HEK293T (cell line): ENCODE measurements around the gene NFX1.

Source experiments
- CTCF ChIA-PET: fragments of 350-600 bp; formaldehyde crosslinking; extraction: SDS; loops from one replicate; lab custom pipeline; 2021; ENCODE audit warnings: antibody characterized with exemption, inconsistent platforms; lab: Yijun Ruan, JAX
- POLR2A ChIA-PET: fragments of 350-600 bp; formaldehyde crosslinking; extraction: SDS; loops from one replicate; lab custom pipeline; 2020; ENCODE audit warnings: antibody characterized with exemption, inconsistent platforms; lab: Yijun Ruan, JAX
- DNase-seq: peaks from one replicate; pipeline ENCODE4 v3.0.0; 2012; ENCODE audit warnings: mixed read lengths; ENCODE audit errors: extremely low spot score
- ARNT ChIP-seq: fragments of 450-650 bp; IDR thresholded peaks from 2 replicates; pipeline ENCODE4 v1.6.1; 2017; ENCODE audit warnings: mild to moderate bottlenecking
- BHLHE40 ChIP-seq: fragments of 450-650 bp; IDR thresholded peaks from 2 replicates; pipeline ENCODE4 v1.6.1; 2016; ENCODE audit warnings: mild to moderate bottlenecking, moderate library complexity, borderline replicate concordance
- CTBP1 ChIP-seq: fragments of 450-650 bp; IDR thresholded peaks from 2 replicates; pipeline ENCODE4 v1.6.1; 2016; ENCODE audit warnings: borderline replicate concordance
- ELF4 ChIP-seq: fragments of 450-650 bp; IDR thresholded peaks from 2 replicates; pipeline ENCODE4 v1.6.1; 2017; ENCODE audit warnings: antibody characterized with exemption
- FOXA1 ChIP-seq: fragments of 450-650 bp; IDR thresholded peaks from 2 replicates; pipeline ENCODE4 v1.6.1; 2016; ENCODE audit warnings: mild to moderate bottlenecking
- FOXK2 ChIP-seq: fragments of 450-650 bp; IDR thresholded peaks from 2 replicates; pipeline ENCODE4 v1.6.1; 2016; ENCODE audit warnings: mild to moderate bottlenecking
- FOXM1 ChIP-seq: fragments of 450-650 bp; IDR thresholded peaks from 2 replicates; pipeline ENCODE4 v1.6.1; 2017; ENCODE audit warnings: mild to moderate bottlenecking, borderline replicate concordance
- HDGF ChIP-seq: fragments of 450-650 bp; IDR thresholded peaks from 2 replicates; pipeline ENCODE4 v1.6.1; 2017; ENCODE audit warnings: antibody characterized with exemption, borderline replicate concordance
- L3MBTL2 ChIP-seq: fragments of 450-650 bp; conservative IDR thresholded peaks from 2 replicates; pipeline ENCODE4 v1.6.1; 2016; ENCODE audit warnings: mild to moderate bottlenecking
- LEF1 ChIP-seq: fragments of 450-650 bp; IDR thresholded peaks from 2 replicates; pipeline ENCODE4 v1.6.1; 2017; ENCODE audit warnings: mild to moderate bottlenecking, borderline replicate concordance
- NFRKB ChIP-seq: fragments of 450-650 bp; IDR thresholded peaks from 2 replicates; pipeline ENCODE4 v1.6.1; 2016; ENCODE audit warnings: mild to moderate bottlenecking, moderate library complexity
- PKNOX1 ChIP-seq: fragments of 450-650 bp; IDR thresholded peaks from 2 replicates; pipeline ENCODE4 v1.6.1; 2016
- SP1 ChIP-seq: fragments of 450-650 bp; IDR thresholded peaks from 2 replicates; pipeline ENCODE4 v1.6.1; 2017
- SUZ12 ChIP-seq: fragments of 450-650 bp; IDR thresholded peaks from 2 replicates; pipeline ENCODE4 v1.6.1; 2016; ENCODE audit warnings: mild to moderate bottlenecking
- TARDBP ChIP-seq: fragments of 450-650 bp; IDR thresholded peaks from 2 replicates; pipeline ENCODE4 v1.6.1; 2016
- ZNF384 ChIP-seq: fragments of 450-650 bp; IDR thresholded peaks from 2 replicates; pipeline ENCODE4 v1.6.1; 2016

NFX1 gene

GRCh38 chr9:33344145-33344544 is 53.8 kb downstream of the NFX1 start:
- CTCF ChIA-PET, result no interaction called here
- POLR2A ChIA-PET, result no interaction called here
- DNase-seq, result no peak
- TF ChIP-seq ARNT (no peak), HDGF (no peak), NFRKB (no peak), SUZ12 (no peak), ELF4 (no peak), L3MBTL2 (no peak), SP1 (no peak), FOXA1 (no peak), CTBP1 (no peak), BHLHE40 (no peak), TARDBP (no peak), FOXK2 (no peak), FOXM1 (no peak), PKNOX1 (no peak), ZNF384 (no peak)

- ChIA-PET CTCF (no interaction called here), POLR2A (no interaction called here)
- DNase-seq, result no peak
- TF ChIP-seq NFRKB (no peak), CTBP1 (no peak), ZNF384 (no peak)
These were observed 56.2 kb downstream of the NFX1 start for GRCh38 chr9:33346564-33346963.

- TF ChIP-seq ZNF384, result no peak
- TF ChIP-seq HDGF, result no peak
- TF ChIP-seq ARNT, result no peak
- no peak for TF ChIP-seq BHLHE40
- no peak for TF ChIP-seq SP1
- no peak for TF ChIP-seq FOXK2
- no peak for TF ChIP-seq FOXM1
- no peak for TF ChIP-seq ELF4
- TF ChIP-seq CTBP1, result no peak
- TF ChIP-seq FOXA1, result no peak
- TF ChIP-seq L3MBTL2, result no peak
- TF ChIP-seq LEF1, result no peak
- no peak for TF ChIP-seq SUZ12
- TF ChIP-seq NFRKB, result no peak
- TF ChIP-seq PKNOX1, result no peak
- no peak for TF ChIP-seq TARDBP
- ChIA-PET POLR2A (no interaction called here), CTCF (no interaction called here)
- DNase-seq, result no peak
These were observed 58.7 kb downstream of the NFX1 start for GRCh38 chr9:33348998-33349397.

- TF ChIP-seq SUZ12 (no peak), FOXA1 (no peak), HDGF (no peak), BHLHE40 (no peak), FOXM1 (no peak), ZNF384 (no peak), L3MBTL2 (no peak), NFRKB (no peak), FOXK2 (no peak), ELF4 (no peak), LEF1 (no peak), PKNOX1 (no peak), TARDBP (no peak), ARNT (no peak), CTBP1 (no peak), SP1 (no peak)
- POLR2A ChIA-PET, result no interaction called here
- CTCF ChIA-PET, result no interaction called here
- DNase-seq, result no peak
These were observed 59.4 kb downstream of the NFX1 start for GRCh38 chr9:33349743-33350142.

GRCh38 chr9:33350310-33350709 is 60.0 kb downstream of the NFX1 start:
- no peak for TF ChIP-seq PKNOX1
- no peak for TF ChIP-seq FOXA1
- TF ChIP-seq SUZ12, result no peak
- TF ChIP-seq SP1, result no peak
- no peak for TF ChIP-seq NFRKB
- no peak for TF ChIP-seq ARNT
- TF ChIP-seq FOXK2, result no peak
- POLR2A ChIA-PET, result no interaction called here
- CTCF ChIA-PET, result no interaction called here
- no peak for DNase-seq

GRCh38 chr9:33351547-33351946 is 61.2 kb downstream of the NFX1 start:
- no peak for TF ChIP-seq SUZ12
- TF ChIP-seq FOXA1, result no peak
- TF ChIP-seq HDGF, result no peak
- no peak for TF ChIP-seq FOXM1
- TF ChIP-seq TARDBP, result no peak
- TF ChIP-seq L3MBTL2, result no peak
- no peak for TF ChIP-seq ARNT
- no peak for TF ChIP-seq NFRKB
- TF ChIP-seq ELF4, result no peak
- TF ChIP-seq CTBP1, result no peak
- no peak for TF ChIP-seq SP1
- no peak for TF ChIP-seq ZNF384
- DNase-seq, result no peak
- ChIA-PET POLR2A (no interaction called here), CTCF (no interaction called here)
